Peyer's patch (tissue), 4 donors: ENCODE results near the gene LTA4H.

Experiments
- CTCF ChIP-seq, 6 experiments: fragments of 450-650 bp in 4 of 6; fragments of 200-600 bp in 2 of 6; sonication (generic) in 1 of 6; IDR thresholded peaks; one replicate each; pipeline ENCODE4 v1.5.1; 2017 to 2019; ENCODE audit warnings: antibody characterized with exemption in 6 of 6, mild to moderate bottlenecking in 3 of 6, moderate library complexity in 1 of 6
- POLR2A ChIP-seq, 2 donors: fragments of 450-650 bp; IDR thresholded peaks; one replicate each; pipeline ENCODE4 v1.5.1; 2017; ENCODE audit warnings: antibody characterized with exemption in 2 of 2, mild to moderate bottlenecking in 2 of 2, moderate library complexity in 2 of 2

GRCh38 chr12:95998611-95999286 is 36.6 kb downstream of the LTA4H start:
- peak; percentile 24 to 89 (median 76) for TF ChIP-seq CTCF (IDR thresholded peaks at IDR 0.05)
- no peak for TF ChIP-seq POLR2A (IDR thresholded peaks at IDR 0.05)
